ENCODE measurements around the gene RTP2. TPM values are rescaled to one million over a fixed set of nuclear protein-coding genes. Genes with fewer than 3 reads are reported as not detected.

RTP2 gene
- total RNA-seq, 1 donor from 2014 or later = not detected

DNA sequence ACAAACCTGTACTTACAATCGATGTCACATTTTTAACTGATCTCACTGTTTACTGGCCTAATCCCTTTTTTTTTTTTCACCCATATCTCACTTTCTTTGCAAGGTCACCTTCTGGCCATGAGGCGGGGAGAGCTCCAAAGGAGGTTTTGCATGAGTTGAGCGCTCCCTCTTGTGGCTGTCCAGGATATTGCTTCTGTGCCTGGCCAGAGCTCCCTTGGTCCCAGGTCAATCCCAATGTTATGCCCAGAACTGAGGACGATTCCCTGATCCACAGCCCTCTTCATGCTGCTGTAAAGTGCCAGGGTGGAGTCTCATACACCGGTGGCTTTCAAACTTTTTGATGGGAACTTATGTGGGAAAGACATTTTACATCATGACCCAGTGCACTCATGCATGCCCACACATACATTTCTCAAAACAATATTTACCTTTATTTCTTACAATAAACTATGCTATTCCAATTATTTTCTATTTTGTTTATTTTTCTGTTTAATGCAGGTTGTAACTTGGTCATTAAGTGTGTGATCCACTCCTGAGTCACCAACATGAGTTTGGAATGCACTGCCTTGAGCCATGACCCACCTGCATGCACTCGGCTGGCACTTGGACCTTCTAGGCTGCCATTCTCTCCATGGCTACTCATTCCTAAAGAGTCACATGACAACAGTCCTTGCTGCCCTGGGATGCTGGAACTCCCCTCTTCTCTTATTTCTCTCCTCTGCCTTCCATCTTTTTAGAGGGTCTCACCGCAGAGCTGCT is 22.5 kb downstream of the RTP2 start:
- Mint-ChIP-seq H3K4me1 (ENCODE audit: unreplicated experiment) (peaks cover 9% of the 10 kb centered on the region), H3K9me3 (no peaks in the 10 kb centered on the region)
- TF ChIP-seq, protein P1, sequence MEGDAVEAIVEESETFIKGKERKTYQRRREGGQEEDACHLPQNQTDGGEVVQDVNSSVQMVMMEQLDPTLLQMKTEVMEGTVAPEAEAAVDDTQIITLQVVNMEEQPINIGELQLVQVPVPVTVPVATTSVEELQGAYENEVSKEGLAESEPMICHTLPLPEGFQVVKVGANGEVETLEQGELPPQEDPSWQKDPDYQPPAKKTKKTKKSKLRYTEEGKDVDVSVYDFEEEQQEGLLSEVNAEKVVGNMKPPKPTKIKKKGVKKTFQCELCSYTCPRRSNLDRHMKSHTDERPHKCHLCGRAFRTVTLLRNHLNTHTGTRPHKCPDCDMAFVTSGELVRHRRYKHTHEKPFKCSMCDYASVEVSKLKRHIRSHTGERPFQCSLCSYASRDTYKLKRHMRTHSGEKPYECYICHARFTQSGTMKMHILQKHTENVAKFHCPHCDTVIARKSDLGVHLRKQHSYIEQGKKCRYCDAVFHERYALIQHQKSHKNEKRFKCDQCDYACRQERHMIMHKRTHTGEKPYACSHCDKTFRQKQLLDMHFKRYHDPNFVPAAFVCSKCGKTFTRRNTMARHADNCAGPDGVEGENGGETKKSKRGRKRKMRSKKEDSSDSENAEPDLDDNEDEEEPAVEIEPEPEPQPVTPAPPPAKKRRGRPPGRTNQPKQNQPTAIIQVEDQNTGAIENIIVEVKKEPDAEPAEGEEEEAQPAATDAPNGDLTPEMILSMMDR (conservative IDR thresholded peaks at IDR 0.05) = peak; percentile 91

GRCh38 chr3:187678726-187679268 is 23.6 kb downstream of the RTP2 start:
- H3K4me1 Mint-ChIP-seq (ENCODE audit: unreplicated experiment) = peaks cover 9% of the 10 kb centered on the region
- peaks cover 43% of the 10 kb centered on the region for H3K27me3 Mint-ChIP-seq
- no peak for DNase-seq (ENCODE audit: extremely low spot score, unreplicated experiment)
- no peaks in the 10 kb centered on the region for H3K9me3 Mint-ChIP-seq
- H3K36me3 Mint-ChIP-seq = no peaks in the 10 kb centered on the region
- TF ChIP-seq, protein P1 (conservative IDR thresholded peaks at IDR 0.05) = peak; percentile 85
- H3K27ac Mint-ChIP-seq = no peak overlapping the region
- H3K4me3 Mint-ChIP-seq = no peak overlapping the region

More for the DNA sequence above, 22.5 kb downstream of the RTP2 start:
- H3K4me3 Mint-ChIP-seq = no peak overlapping the region
- H3K27ac Mint-ChIP-seq = no peak overlapping the region
- no peaks in the 10 kb centered on the region for H3K36me3 Mint-ChIP-seq
- H3K27me3 Mint-ChIP-seq = peaks cover 32% of the 10 kb centered on the region
- DNase-seq (ENCODE audit: extremely low spot score, unreplicated experiment) = peak; percentile 78

DNA sequence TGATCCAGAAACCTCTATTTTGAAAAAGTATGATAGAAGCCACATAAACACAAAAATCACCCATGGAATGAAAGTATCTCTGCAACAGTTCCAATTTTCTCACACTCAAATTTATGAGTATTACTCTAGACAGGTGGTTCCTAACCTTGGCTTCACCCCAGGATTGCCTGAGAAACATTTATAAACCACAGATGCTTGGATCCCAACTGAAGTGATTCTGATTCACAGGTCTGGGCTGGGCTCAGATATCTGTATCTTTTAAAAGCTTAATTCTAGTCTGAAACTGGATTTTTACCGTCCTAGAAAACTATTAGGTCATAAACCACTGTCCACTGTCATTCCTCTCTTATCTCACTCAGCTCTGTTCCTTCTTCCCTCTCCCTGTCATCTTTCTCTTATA is 24.8 kb downstream of the RTP2 start:
- TF ChIP-seq, protein P1 (conservative IDR thresholded peaks at IDR 0.05) = no peak
- H3K27me3 Mint-ChIP-seq = peaks cover 55% of the 10 kb centered on the region
- H3K36me3 Mint-ChIP-seq = no peaks in the 10 kb centered on the region
- no peaks in the 10 kb centered on the region for H3K9me3 Mint-ChIP-seq
- peaks cover 9% of the 10 kb centered on the region for H3K4me1 Mint-ChIP-seq (ENCODE audit: unreplicated experiment)
- H3K27ac Mint-ChIP-seq = no peak overlapping the region
- DNase-seq (ENCODE audit: extremely low spot score, unreplicated experiment) = no peak
- H3K4me3 Mint-ChIP-seq = no peak overlapping the region

DNA sequence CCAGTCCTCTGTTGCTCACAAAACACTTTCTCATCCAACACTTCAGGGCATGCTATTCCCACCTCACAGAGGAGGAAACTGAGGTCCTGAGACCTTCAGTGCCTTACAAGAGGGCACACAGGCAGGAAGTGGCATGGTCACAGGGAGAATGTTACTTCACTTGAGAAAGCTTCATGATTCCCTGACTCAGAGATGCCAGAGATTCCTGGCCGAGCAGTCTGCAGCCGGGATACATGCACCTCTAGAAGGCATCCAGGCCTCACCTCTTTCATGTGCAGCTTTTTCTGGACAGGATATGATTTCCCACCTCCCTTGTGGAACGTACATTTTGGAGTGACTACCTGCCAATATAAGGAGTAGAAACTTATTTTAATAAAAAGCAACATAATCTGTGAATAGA is 29.3 kb downstream of the RTP2 start:
- peaks cover 5% of the 10 kb centered on the region for H3K4me1 Mint-ChIP-seq (ENCODE audit: unreplicated experiment)
- DNase-seq (ENCODE audit: extremely low spot score, unreplicated experiment) = no peak
- no peaks in the 10 kb centered on the region for H3K36me3 Mint-ChIP-seq
- H3K27ac Mint-ChIP-seq = no peak overlapping the region
- no peaks in the 10 kb centered on the region for H3K9me3 Mint-ChIP-seq
- TF ChIP-seq, protein P1 (conservative IDR thresholded peaks at IDR 0.05) = no peak
- peaks cover 85% of the 10 kb centered on the region for H3K27me3 Mint-ChIP-seq
- no peak overlapping the region for H3K4me3 Mint-ChIP-seq

DNA sequence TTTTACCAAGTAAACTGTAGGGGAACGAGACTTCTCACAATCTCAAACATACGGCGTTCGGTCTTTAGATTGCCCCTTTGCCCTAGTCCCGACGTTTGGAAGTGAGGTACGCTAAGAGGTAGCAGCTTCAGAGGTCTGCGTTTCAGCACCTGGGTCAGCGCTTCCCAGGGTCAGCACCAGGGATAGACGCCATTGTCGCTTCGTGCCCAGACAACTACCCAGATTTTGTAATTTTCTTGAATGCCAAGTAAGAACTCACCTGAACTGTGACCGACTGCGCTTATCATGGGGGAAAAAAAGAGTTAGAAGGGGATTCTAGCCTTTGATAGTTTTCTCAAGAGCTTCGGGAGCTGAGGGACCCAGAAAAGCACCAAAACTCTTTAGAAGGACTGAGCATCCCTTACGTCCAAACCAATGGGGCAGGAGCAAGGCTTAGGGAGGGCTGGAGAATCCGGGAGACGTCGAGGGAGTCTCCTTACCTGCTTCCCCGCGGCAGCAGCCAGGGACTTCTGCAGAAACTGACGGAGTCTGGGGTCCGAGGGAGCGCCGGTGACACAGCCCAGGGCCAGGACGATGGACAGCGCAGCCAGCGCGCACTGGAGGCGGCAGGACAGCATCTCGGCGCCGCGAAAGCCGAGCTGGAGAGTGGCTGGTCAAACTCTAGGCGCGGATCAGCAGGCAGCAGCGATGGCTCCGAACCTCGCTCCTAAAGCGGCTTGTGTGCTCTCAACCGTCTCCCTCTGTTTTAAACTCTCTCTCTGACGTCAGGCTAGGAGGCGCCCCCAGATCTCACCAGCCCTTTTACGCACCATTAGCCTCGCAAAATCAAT is 32.5 kb downstream of the RTP2 start, which contains the start of gene SST:
TSS of gene SST (minus strand) at position 720 of the 830 bp plus-strand sequence. CDS start at position 617, 103 bp downstream.
- no peak within 1 kb of the TSS for H3K27ac Mint-ChIP-seq
- H3K27me3 Mint-ChIP-seq = peaks cover 81% of the 10 kb centered on the region
- TF ChIP-seq, protein P1 (conservative IDR thresholded peaks at IDR 0.05) = no peak
- peaks cover 5% of the 10 kb centered on the region for H3K4me1 Mint-ChIP-seq (ENCODE audit: unreplicated experiment)
- no peaks in the 10 kb centered on the region for H3K9me3 Mint-ChIP-seq
- DNase-seq (ENCODE audit: extremely low spot score, unreplicated experiment) = peak; percentile 74
- no peaks in the 10 kb centered on the region for H3K36me3 Mint-ChIP-seq
- H3K4me3 Mint-ChIP-seq = peak within 1 kb of the TSS; percentile 46

Data from type B pancreatic cell (in vitro differentiated cells).